Activated CD8-positive, alpha-beta memory T cell treated with anti-CD3 and anti-CD28 coated beads for 4 hours (primary cell): Measurements from ENCODE around the gene ZCCHC7.
"Not testable (repeated sequence)": the region's sequence is repeated elsewhere in the genome, so short reads cannot be mapped to it uniquely, and the experiment has no call there.

Source experiments
- DNase-seq, 2 donors: peaks; one replicate each; pipeline ENCODE4 v3.0.0-alpha.2; 2020; ENCODE audit warnings: low read depth in 2 of 2

ZCCHC7 gene

GRCh38 chr9:37120843-37121335, 515 bp downstream of the ZCCHC7 start:
- DNase-seq, result not testable (repeated sequence)

- DNase-seq, result no peak
These were observed 1.5 kb downstream of the ZCCHC7 start for GRCh38 chr9:37121881-37122280.

GRCh38 chr9:37126214-37126788, 5.9 kb downstream of the ZCCHC7 start:
- DNase-seq, result no peak

GRCh38 chr9:37127018-37127417, 6.6 kb downstream of the ZCCHC7 start:
- no peak for DNase-seq

- DNase-seq, result no peak
These were observed 7.7 kb downstream of the ZCCHC7 start for GRCh38 chr9:37128051-37128450.

- no peak for DNase-seq
These were observed 13.8 kb downstream of the ZCCHC7 start for GRCh38 chr9:37134166-37134565.

GRCh38 chr9:37141015-37141414, 20.6 kb downstream of the ZCCHC7 start:
- DNase-seq, result no peak

GRCh38 chr9:37144762-37145161, 24.4 kb downstream of the ZCCHC7 start:
- DNase-seq, result no peak

GRCh38 chr9:37146410-37146809, 26.0 kb downstream of the ZCCHC7 start:
- DNase-seq, result no peak

GRCh38 chr9:37148181-37148580, 27.8 kb downstream of the ZCCHC7 start:
- no peak for DNase-seq

GRCh38 chr9:37149666-37150308, 29.4 kb downstream of the ZCCHC7 start:
- DNase-seq, result no peak

- DNase-seq, result no peak
These were observed 30.0 kb downstream of the ZCCHC7 start for GRCh38 chr9:37150415-37150814.

GRCh38 chr9:37151812-37152211, 31.4 kb downstream of the ZCCHC7 start:
- no peak for DNase-seq

- DNase-seq, result no peak
These were observed 32.0 kb downstream of the ZCCHC7 start for GRCh38 chr9:37152365-37152764.

GRCh38 chr9:37155601-37156000, 35.2 kb downstream of the ZCCHC7 start:
- DNase-seq, result no peak

- no peak for DNase-seq
These were observed 35.8 kb downstream of the ZCCHC7 start for GRCh38 chr9:37156205-37156604.

GRCh38 chr9:37156781-37157356, 36.5 kb downstream of the ZCCHC7 start:
- DNase-seq, result no peak

GRCh38 chr9:37157726-37158377, 37.5 kb downstream of the ZCCHC7 start:
- no peak for DNase-seq

- DNase-seq, result no peak
These were observed 42.9 kb downstream of the ZCCHC7 start for GRCh38 chr9:37163299-37163698.

- DNase-seq, result not testable (repeated sequence)
These were observed 44.0 kb downstream of the ZCCHC7 start for GRCh38 chr9:37164335-37164734.

GRCh38 chr9:37165644-37166043, 45.3 kb downstream of the ZCCHC7 start:
- no peak for DNase-seq

- no peak for DNase-seq
These were observed 47.2 kb downstream of the ZCCHC7 start for GRCh38 chr9:37167456-37168047.
